ENCODE data around the gene SYT14.
"Not testable (repeated sequence)": the region's sequence is repeated elsewhere in the genome, so short reads cannot be mapped to it uniquely, and the experiment has no call there.

- TF ChIP-seq CTCF, POLR2A (IDR thresholded peaks at IDR 0.05): not testable (repeated sequence)
These were observed 39.7 kb upstream of the SYT14 start for GRCh38 chr1:209898271-209898670.

Data from heart left ventricle (tissue), 13 donors.